ENCODE measurements around the gene DLG2.

DNA sequence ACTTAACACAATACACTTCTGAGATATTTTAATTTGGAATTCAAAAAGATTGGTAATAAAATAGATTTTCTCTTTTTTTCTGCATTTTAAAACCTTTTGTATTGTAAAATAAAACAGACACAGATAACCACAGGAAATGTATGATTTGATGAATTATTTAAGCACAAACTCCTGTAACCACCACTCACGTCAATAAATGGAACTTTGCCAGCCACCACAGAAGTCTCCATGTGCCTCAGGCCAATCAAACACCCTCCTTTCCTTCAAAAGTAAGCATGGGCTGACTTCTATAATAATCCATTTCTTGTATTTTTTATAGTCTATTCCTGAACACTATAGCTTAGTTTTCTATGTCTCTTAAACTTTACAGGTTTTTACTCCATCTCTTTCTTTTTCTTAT is 721.7 kb downstream of the DLG2 start:
- TF ChIP-seq, protein P1, sequence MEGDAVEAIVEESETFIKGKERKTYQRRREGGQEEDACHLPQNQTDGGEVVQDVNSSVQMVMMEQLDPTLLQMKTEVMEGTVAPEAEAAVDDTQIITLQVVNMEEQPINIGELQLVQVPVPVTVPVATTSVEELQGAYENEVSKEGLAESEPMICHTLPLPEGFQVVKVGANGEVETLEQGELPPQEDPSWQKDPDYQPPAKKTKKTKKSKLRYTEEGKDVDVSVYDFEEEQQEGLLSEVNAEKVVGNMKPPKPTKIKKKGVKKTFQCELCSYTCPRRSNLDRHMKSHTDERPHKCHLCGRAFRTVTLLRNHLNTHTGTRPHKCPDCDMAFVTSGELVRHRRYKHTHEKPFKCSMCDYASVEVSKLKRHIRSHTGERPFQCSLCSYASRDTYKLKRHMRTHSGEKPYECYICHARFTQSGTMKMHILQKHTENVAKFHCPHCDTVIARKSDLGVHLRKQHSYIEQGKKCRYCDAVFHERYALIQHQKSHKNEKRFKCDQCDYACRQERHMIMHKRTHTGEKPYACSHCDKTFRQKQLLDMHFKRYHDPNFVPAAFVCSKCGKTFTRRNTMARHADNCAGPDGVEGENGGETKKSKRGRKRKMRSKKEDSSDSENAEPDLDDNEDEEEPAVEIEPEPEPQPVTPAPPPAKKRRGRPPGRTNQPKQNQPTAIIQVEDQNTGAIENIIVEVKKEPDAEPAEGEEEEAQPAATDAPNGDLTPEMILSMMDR (IDR thresholded peaks at IDR 0.05; ENCODE audit: low read depth, low read length, poor library complexity, severe bottlenecking): no peak
- TF ChIP-seq EZH2phosphoT487 (IDR thresholded peaks at IDR 0.05; ENCODE audit: borderline replicate concordance, low read length): no peak

Data from DOHH2 (cell line).